IPS-18c (cell line): ENCODE results near the gene ARV1.
"Not testable (repeated sequence)": the region's sequence is repeated elsewhere in the genome, so short reads cannot be mapped to it uniquely, and the experiment has no call there.

ENCODE experiments used
- H3K4me3 ChIP-seq: 2 replicates; pipeline ENCODE4 v1.7.0; 2013; ENCODE audit warnings: low read depth, mild to moderate bottlenecking, low read length, moderate library complexity; ENCODE audit not compliant: insufficient read depth
- H3K9me3 ChIP-seq: one replicate; pipeline ENCODE4 v1.6.1; 2013; ENCODE audit warnings: mild to moderate bottlenecking, low read length, moderate library complexity; ENCODE audit not compliant: control insufficient read depth, insufficient read depth

ARV1 gene

GRCh38 chr1:231000639-231001038 lies 21.7 kb downstream of the ARV1 start:
- H3K9me3 ChIP-seq = no peaks in the 10 kb centered on the region
- H3K4me3 ChIP-seq = no peak overlapping the region

- no peaks in the 10 kb centered on the region for H3K9me3 ChIP-seq
- H3K4me3 ChIP-seq = no peak overlapping the region
Observed at GRCh38 chr1:231001892-231002291, 23.0 kb downstream of the ARV1 start.

GRCh38 chr1:231007535-231007934 lies 28.6 kb downstream of the ARV1 start:
- not testable (repeated sequence) for H3K9me3 ChIP-seq, H3K4me3 ChIP-seq

- Histone ChIP-seq H3K9me3 (no peaks in the 10 kb centered on the region), H3K4me3 (no peak overlapping the region)
Observed at GRCh38 chr1:231011360-231011759, 32.5 kb downstream of the ARV1 start.

GRCh38 chr1:231011963-231012362 lies 33.1 kb downstream of the ARV1 start:
- Histone ChIP-seq H3K4me3 (no peak overlapping the region), H3K9me3 (no peaks in the 10 kb centered on the region)

- H3K9me3 ChIP-seq = no peaks in the 10 kb centered on the region
- no peak overlapping the region for H3K4me3 ChIP-seq
Observed at GRCh38 chr1:231013391-231014015, 34.6 kb downstream of the ARV1 start.

GRCh38 chr1:231016234-231016633 lies 37.3 kb downstream of the ARV1 start:
- no peak overlapping the region for H3K4me3 ChIP-seq
- H3K9me3 ChIP-seq = no peaks in the 10 kb centered on the region

GRCh38 chr1:231016966-231017365 lies 38.1 kb downstream of the ARV1 start:
- Histone ChIP-seq H3K9me3 (no peaks in the 10 kb centered on the region), H3K4me3 (no peak overlapping the region)

- Histone ChIP-seq H3K4me3 (no peak overlapping the region), H3K9me3 (no peaks in the 10 kb centered on the region)
Observed at GRCh38 chr1:231019711-231020110, 40.8 kb downstream of the ARV1 start.

GRCh38 chr1:231020139-231020601 lies 41.3 kb downstream of the ARV1 start:
- Histone ChIP-seq H3K9me3 (no peaks in the 10 kb centered on the region), H3K4me3 (no peak overlapping the region; the same call in 1 of the 2 replicates)

GRCh38 chr1:231020816-231021215 lies 41.9 kb downstream of the ARV1 start:
- Histone ChIP-seq H3K9me3 (no peaks in the 10 kb centered on the region), H3K4me3 (no peak overlapping the region)

GRCh38 chr1:231021540-231022031 lies 42.7 kb downstream of the ARV1 start:
- H3K9me3 ChIP-seq = no peaks in the 10 kb centered on the region
- no peak overlapping the region for H3K4me3 ChIP-seq

- H3K4me3 ChIP-seq, H3K9me3 ChIP-seq: not testable (repeated sequence)
Observed at GRCh38 chr1:231022543-231022942, 43.6 kb downstream of the ARV1 start.

GRCh38 chr1:231023150-231023549 lies 44.3 kb downstream of the ARV1 start:
- Histone ChIP-seq H3K4me3 (no peak overlapping the region), H3K9me3 (no peaks in the 10 kb centered on the region)

- H3K4me3 ChIP-seq = no peak overlapping the region
- H3K9me3 ChIP-seq = no peaks in the 10 kb centered on the region
Observed at GRCh38 chr1:231026576-231026975, 47.7 kb downstream of the ARV1 start.

- Histone ChIP-seq H3K4me3 (no peak overlapping the region), H3K9me3 (no peaks in the 10 kb centered on the region)
Observed at GRCh38 chr1:231027136-231027925, 48.4 kb downstream of the ARV1 start.

GRCh38 chr1:231027971-231028370 lies 49.1 kb downstream of the ARV1 start:
- no peak overlapping the region for H3K4me3 ChIP-seq
- H3K9me3 ChIP-seq = no peaks in the 10 kb centered on the region

- H3K9me3 ChIP-seq = no peaks in the 10 kb centered on the region
- no peak overlapping the region for H3K4me3 ChIP-seq
Observed at GRCh38 chr1:231028682-231029081, 49.8 kb downstream of the ARV1 start.
